H9 (cell line): ENCODE results near the gene PTBP2. TPM values are rescaled to one million over a fixed set of nuclear protein-coding genes. Genes with fewer than 3 reads are reported as not detected.

Experiments used
- DNase-seq: peaks from one replicate; pipeline ENCODE4 v3.0.0-alpha.2; 2017
- H2AFZ ChIP-seq: one replicate; pipeline ENCODE4 v1.6.1; 2013; ENCODE audit warnings: mild to moderate bottlenecking, low read length, control low read depth, moderate library complexity
- H2AK5ac ChIP-seq: 2 replicates; pipeline ENCODE4 v1.6.1; 2013; ENCODE audit warnings: low read length, control low read depth, mixed read lengths; ENCODE audit not compliant: insufficient read length
- H2BK120ac ChIP-seq: one replicate; pipeline ENCODE4 v1.6.1; 2013; ENCODE audit warnings: low read depth, mild to moderate bottlenecking, low read length, control low read depth, inconsistent platforms; ENCODE audit not compliant: poor library complexity, severe bottlenecking
- H2BK12ac ChIP-seq: 2 replicates; pipeline ENCODE4 v1.6.1; 2013; ENCODE audit warnings: low read length, control low read depth, mixed read lengths, low read depth; ENCODE audit not compliant: insufficient read length
- H2BK15ac ChIP-seq: 2 replicates; pipeline ENCODE4 v1.6.1; 2013; ENCODE audit warnings: low read depth, low read length, control low read depth
- H2BK20ac ChIP-seq: one replicate; pipeline ENCODE4 v1.6.1; 2013; ENCODE audit warnings: low read depth, mild to moderate bottlenecking, low read length, control low read depth, inconsistent platforms; ENCODE audit not compliant: poor library complexity, severe bottlenecking
- H2BK5ac ChIP-seq: 2 replicates; pipeline ENCODE4 v1.6.1; 2013; ENCODE audit warnings: low read length, control low read depth, mixed read lengths; ENCODE audit not compliant: insufficient read length
- H3K14ac ChIP-seq: 2 replicates; pipeline ENCODE4 v1.6.1; 2013; ENCODE audit warnings: low read length, control low read depth; ENCODE audit not compliant: insufficient read depth
- H3K18ac ChIP-seq: 2 replicates; pipeline ENCODE4 v1.6.1; 2013; ENCODE audit warnings: low read depth, mild to moderate bottlenecking, mixed read lengths, low read length, control low read depth; ENCODE audit not compliant: insufficient read length
- H3K23ac ChIP-seq: 2 replicates; pipeline ENCODE4 v1.6.1; 2013; ENCODE audit warnings: low read length, control low read depth, mixed read lengths, low read depth; ENCODE audit not compliant: insufficient read length
- H3K23me2 ChIP-seq: 2 replicates; pipeline ENCODE4 v1.6.1; 2013; ENCODE audit warnings: low read depth, mild to moderate bottlenecking, mixed read lengths, low read length, control low read depth; ENCODE audit not compliant: insufficient read length, poor library complexity, severe bottlenecking
- H3K27ac ChIP-seq: 2 replicates; pipeline ENCODE4 v1.5.1; 2013; ENCODE audit warnings: low read length, control low read depth, mixed read lengths, low read depth; ENCODE audit not compliant: insufficient read length
- H3K27me3 ChIP-seq: 2 replicates; pipeline ENCODE4 v1.6.1; 2013; ENCODE audit warnings: low read length, control low read depth, inconsistent platforms; ENCODE audit not compliant: insufficient read depth
- H3K4ac ChIP-seq: 2 replicates; pipeline ENCODE4 v1.6.1; 2013; ENCODE audit warnings: low read depth, mild to moderate bottlenecking, control low read depth, inconsistent platforms, low read length, moderate library complexity
- H3K4me1 ChIP-seq: 2 replicates; pipeline ENCODE4 v1.6.1; 2013; ENCODE audit warnings: low read length, control low read depth, inconsistent platforms; ENCODE audit not compliant: insufficient read depth
- H3K4me2 ChIP-seq: 2 replicates; pipeline ENCODE4 v1.6.1; 2013; ENCODE audit warnings: low read length, control low read depth, mixed read lengths; ENCODE audit not compliant: insufficient read length, insufficient read depth
- H3K56ac ChIP-seq: 2 replicates; pipeline ENCODE4 v1.6.1; 2013; ENCODE audit warnings: low read depth, mild to moderate bottlenecking, mixed read lengths, low read length, control low read depth; ENCODE audit not compliant: insufficient read length
- H3K79me1 ChIP-seq: 2 replicates; pipeline ENCODE4 v1.6.1; 2013; ENCODE audit warnings: low read depth, mild to moderate bottlenecking, moderate library complexity, low read length, control low read depth, inconsistent platforms; ENCODE audit not compliant: insufficient read depth, poor library complexity, severe bottlenecking
- H3K79me2 ChIP-seq: 2 replicates; pipeline ENCODE4 v1.6.1; 2013; ENCODE audit warnings: low read length, control low read depth, inconsistent platforms; ENCODE audit not compliant: insufficient read depth
- H3K9ac ChIP-seq: 2 replicates; pipeline ENCODE4 v1.6.1; 2013; ENCODE audit warnings: low read length, control low read depth, mixed read lengths; ENCODE audit not compliant: insufficient read length; ENCODE audit errors: extremely low read depth
- H3K9me3 ChIP-seq: one replicate; pipeline ENCODE4 v1.6.1; 2013; ENCODE audit warnings: low read depth, low read length, inconsistent platforms; ENCODE audit not compliant: control insufficient read depth
- H3T11ph ChIP-seq: one replicate; pipeline ENCODE4 v1.6.1; 2013; ENCODE audit warnings: mild to moderate bottlenecking, low read length, control low read depth, inconsistent platforms
- H4K20me1 ChIP-seq: one replicate; pipeline ENCODE4 v1.6.1; 2013; ENCODE audit not compliant: control insufficient read depth, insufficient read length, insufficient read depth
- H4K5ac ChIP-seq: 2 replicates; pipeline ENCODE4 v1.6.1; 2013; ENCODE audit warnings: low read depth, mild to moderate bottlenecking, mixed read lengths, low read length, control low read depth; ENCODE audit not compliant: insufficient read length
- H4K8ac ChIP-seq: replicated peaks from 2 replicates; pipeline ENCODE4 v1.6.1; 2013; ENCODE audit warnings: low read length, control low read depth, mixed read lengths, low read depth; ENCODE audit not compliant: insufficient read length
- H4K91ac ChIP-seq: 2 replicates; pipeline ENCODE4 v1.6.1; 2013; ENCODE audit warnings: low read depth, mild to moderate bottlenecking, moderate library complexity, mixed read lengths, low read length, control low read depth; ENCODE audit not compliant: insufficient read length
- H3K27ac Mint-ChIP-seq, 3 experiments: 2 replicates in 2 of 3; 3 replicates in 1 of 3; pipeline ENCODE4 v1.8.0; 2020 to 2021; ENCODE audit warnings: mixed read lengths in 3 of 3, mild to moderate bottlenecking in 1 of 3, moderate library complexity in 1 of 3
- H3K27me3 Mint-ChIP-seq: 2 replicates; pipeline ENCODE4 v1.8.0; 2021; ENCODE audit warnings: low read depth, mild to moderate bottlenecking, moderate library complexity, mixed read lengths
- H3K36me3 Mint-ChIP-seq, 3 experiments: 2 replicates in 2 of 3; 3 replicates in 1 of 3; pipeline ENCODE4 v1.8.0; 2020 to 2021; ENCODE audit warnings: low read depth in 3 of 3, mixed read lengths in 3 of 3; ENCODE audit not compliant: insufficient read depth in 1 of 3
- H3K4me1 Mint-ChIP-seq, 2 experiments: 2 replicates each; pipeline ENCODE4 v1.8.0; 2020; ENCODE audit warnings: mixed read lengths in 2 of 2
- H3K4me3 Mint-ChIP-seq, 2 experiments: 2 replicates in 1 of 2; 3 replicates in 1 of 2; pipeline ENCODE4 v1.8.0; 2020 to 2021; ENCODE audit warnings: mild to moderate bottlenecking in 2 of 2, mixed read lengths in 2 of 2, moderate library complexity in 1 of 2
- H3K9me3 Mint-ChIP-seq, 2 experiments: 2 replicates in 1 of 2; 3 replicates in 1 of 2; pipeline ENCODE4 v1.8.0; 2020; ENCODE audit warnings: mild to moderate bottlenecking in 2 of 2, mixed read lengths in 2 of 2, moderate library complexity in 1 of 2
- WGBS: extraction: QIAGEN DNeasy Blood & Tissue Kit; methylation state at CpG from one replicate; pipeline ENCODE4 v1.1.7; 2013; ENCODE audit warnings: missing lambda C conversion rate, low lambda C conversion rate, mixed read lengths; ENCODE audit not compliant: insufficient read length; ENCODE audit errors: extremely low coverage; 5-methylcytosine and 5-hydroxymethylcytosine counted together
- total RNA-seq: library from RNA; stranded (reverse); gene quantifications from 2 replicates; pipeline ENCODE4 v1.2.1, GENCODE V29; 2021
- TF ChIP-seq, protein P1 (sequence below): fragments of 200-600 bp; sonication (generic); conservative IDR thresholded peaks from 3 replicates; pipeline ENCODE4 v1.8.0; 2021; ENCODE audit warnings: antibody characterized with exemption, mild to moderate bottlenecking

The PTBP2 gene
- total RNA-seq, 1 experiment from 2014 or later: 75.4 TPM

DNA sequence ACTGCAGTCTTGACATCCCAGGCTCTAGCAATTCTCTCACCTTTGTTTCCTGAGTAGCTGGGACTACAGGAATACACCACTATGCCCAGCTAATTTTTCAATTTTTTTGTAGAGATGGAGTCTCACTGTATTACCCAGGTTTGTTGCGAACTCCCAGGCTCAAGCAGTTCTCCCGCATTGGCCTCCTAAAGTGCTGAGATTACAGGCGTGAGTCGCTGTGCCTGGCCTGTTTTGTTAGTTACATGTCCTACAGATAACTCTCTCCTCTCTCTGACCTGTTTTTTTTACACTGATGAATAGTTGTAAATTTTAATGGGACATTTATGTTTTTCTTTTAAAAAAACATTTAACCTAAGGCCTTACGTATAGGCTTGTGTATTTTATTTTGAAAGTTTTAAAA lies 19.8 kb downstream of the PTBP2 start:
- Histone ChIP-seq H3K79me2 (peaks cover 33% of the 10 kb centered on the region; the same call in 1 of the 2 replicates), H4K8ac (no peak overlapping the region), H4K5ac (no peak overlapping the region), H3K4ac (no peak overlapping the region), H3K23me2 (no peaks in the 10 kb centered on the region), H2AFZ (no peak overlapping the region), H2BK5ac (no peak overlapping the region), H3K27me3 (no peaks in the 10 kb centered on the region), H2BK15ac (no peak overlapping the region), H3K4me2 (no peak overlapping the region), H4K91ac (no peak overlapping the region), H3K79me1 (peaks cover 5% of the 10 kb centered on the region), H4K20me1 (no peaks in the 10 kb centered on the region), H3K27ac (no peak overlapping the region), H3K18ac (no peak overlapping the region), H3K14ac (no peak overlapping the region), H3K23ac (no peak overlapping the region), H3K4me1 (no peaks in the 10 kb centered on the region), H2BK12ac (no peak overlapping the region), H3K9ac (no peak overlapping the region), H3K56ac (no peak overlapping the region), H2AK5ac (no peak overlapping the region), H3K9me3 (no peaks in the 10 kb centered on the region), H2BK120ac (no peak overlapping the region), H2BK20ac (no peak overlapping the region), H3T11ph (no peak overlapping the region)
- peak overlapping the region in 2 of 3 experiments; percentile 20 to 27; a peak in 2 of 7 replicates for H3K27ac Mint-ChIP-seq
- TF ChIP-seq, protein P1, sequence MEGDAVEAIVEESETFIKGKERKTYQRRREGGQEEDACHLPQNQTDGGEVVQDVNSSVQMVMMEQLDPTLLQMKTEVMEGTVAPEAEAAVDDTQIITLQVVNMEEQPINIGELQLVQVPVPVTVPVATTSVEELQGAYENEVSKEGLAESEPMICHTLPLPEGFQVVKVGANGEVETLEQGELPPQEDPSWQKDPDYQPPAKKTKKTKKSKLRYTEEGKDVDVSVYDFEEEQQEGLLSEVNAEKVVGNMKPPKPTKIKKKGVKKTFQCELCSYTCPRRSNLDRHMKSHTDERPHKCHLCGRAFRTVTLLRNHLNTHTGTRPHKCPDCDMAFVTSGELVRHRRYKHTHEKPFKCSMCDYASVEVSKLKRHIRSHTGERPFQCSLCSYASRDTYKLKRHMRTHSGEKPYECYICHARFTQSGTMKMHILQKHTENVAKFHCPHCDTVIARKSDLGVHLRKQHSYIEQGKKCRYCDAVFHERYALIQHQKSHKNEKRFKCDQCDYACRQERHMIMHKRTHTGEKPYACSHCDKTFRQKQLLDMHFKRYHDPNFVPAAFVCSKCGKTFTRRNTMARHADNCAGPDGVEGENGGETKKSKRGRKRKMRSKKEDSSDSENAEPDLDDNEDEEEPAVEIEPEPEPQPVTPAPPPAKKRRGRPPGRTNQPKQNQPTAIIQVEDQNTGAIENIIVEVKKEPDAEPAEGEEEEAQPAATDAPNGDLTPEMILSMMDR: no peak
- no peaks in the 10 kb centered on the region for H3K27me3 Mint-ChIP-seq
- DNase-seq: no peak
- no CpG with 5 or more reads among the region's 5 CpGs for WGBS
- no peak overlapping the region for H3K4me3 Mint-ChIP-seq
- peaks cover 11 to 21% of the 10 kb centered on the region in 2 experiments for H3K4me1 Mint-ChIP-seq
- H3K36me3 Mint-ChIP-seq: peaks cover 34 to 63% (median 60%) of the 10 kb centered on the region in 3 experiments
- H3K9me3 Mint-ChIP-seq: peaks cover 0 to 1% of the 10 kb centered on the region in 2 experiments; a peak in 1 of 5 replicates
